ENCODE results near the gene TBC1D14. TPM values are rescaled to one million over a fixed set of nuclear protein-coding genes. Genes with fewer than 3 reads are reported as not detected.

TBC1D14 gene
- total RNA-seq, 1 experiment from 2014 or later = 36.3 TPM

DNA sequence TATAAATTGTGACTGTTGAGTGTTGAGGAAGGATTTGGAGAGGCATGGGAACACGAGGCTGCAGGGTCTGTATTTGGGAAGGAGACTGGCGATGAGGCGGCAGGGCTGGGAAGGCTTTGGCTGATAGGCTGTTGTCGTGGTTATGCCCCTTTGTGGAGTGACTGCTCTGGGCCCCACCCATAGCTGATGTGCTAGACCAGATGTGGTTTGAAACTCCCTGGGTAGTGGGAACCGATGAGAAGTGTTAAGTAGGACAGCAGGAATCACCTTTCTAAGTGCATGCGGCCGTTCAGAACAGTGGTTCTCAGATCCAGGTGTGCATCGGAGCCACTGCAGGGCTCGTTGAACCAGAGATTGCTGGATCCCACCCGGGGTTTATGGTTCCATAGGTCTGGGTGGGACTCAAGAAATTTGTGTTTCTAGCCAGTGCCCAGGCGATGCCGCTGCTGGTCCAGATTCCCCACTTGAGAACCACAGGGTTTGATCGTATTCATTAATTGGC lies 42.3 kb downstream of the TBC1D14 start:
- in situ Hi-C loops (cut with HindIII; ENCODE audit: low pct_unique_long_range_greater_than_20kb, low sequenced_read_pairs) = no loop called here
- Histone ChIP-seq H3K27me3 (ENCODE audit: control insufficient read depth, insufficient read depth, low read length) (no peaks in the 10 kb centered on the region), H3K4me3 (ENCODE audit: low read depth in 2 of 2, low read length in 2 of 2) (no peak overlapping the region), H3K27ac (ENCODE audit: low read length) (no peak overlapping the region), H3K4me1 (ENCODE audit: control insufficient read depth, insufficient read depth, low read length) (peaks cover 7% of the 10 kb centered on the region), H3K9me3 (ENCODE audit: control insufficient read depth, insufficient read depth, low read depth, low read length) (no peaks in the 10 kb centered on the region), H3K36me3 (ENCODE audit: control insufficient read depth, insufficient read depth, low read length) (no peaks in the 10 kb centered on the region)
- no TSS peak for BruUV-seq (replicated peaks)
- TF ChIP-seq, protein P1, sequence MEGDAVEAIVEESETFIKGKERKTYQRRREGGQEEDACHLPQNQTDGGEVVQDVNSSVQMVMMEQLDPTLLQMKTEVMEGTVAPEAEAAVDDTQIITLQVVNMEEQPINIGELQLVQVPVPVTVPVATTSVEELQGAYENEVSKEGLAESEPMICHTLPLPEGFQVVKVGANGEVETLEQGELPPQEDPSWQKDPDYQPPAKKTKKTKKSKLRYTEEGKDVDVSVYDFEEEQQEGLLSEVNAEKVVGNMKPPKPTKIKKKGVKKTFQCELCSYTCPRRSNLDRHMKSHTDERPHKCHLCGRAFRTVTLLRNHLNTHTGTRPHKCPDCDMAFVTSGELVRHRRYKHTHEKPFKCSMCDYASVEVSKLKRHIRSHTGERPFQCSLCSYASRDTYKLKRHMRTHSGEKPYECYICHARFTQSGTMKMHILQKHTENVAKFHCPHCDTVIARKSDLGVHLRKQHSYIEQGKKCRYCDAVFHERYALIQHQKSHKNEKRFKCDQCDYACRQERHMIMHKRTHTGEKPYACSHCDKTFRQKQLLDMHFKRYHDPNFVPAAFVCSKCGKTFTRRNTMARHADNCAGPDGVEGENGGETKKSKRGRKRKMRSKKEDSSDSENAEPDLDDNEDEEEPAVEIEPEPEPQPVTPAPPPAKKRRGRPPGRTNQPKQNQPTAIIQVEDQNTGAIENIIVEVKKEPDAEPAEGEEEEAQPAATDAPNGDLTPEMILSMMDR (IDR thresholded peaks at IDR 0.05) = no peak
- TF ChIP-seq POLR2AphosphoS5 (IDR thresholded peaks at IDR 0.05; ENCODE audit: low read depth, low read length) (no peak), TCF7L2 (IDR thresholded peaks at IDR 0.05; ENCODE audit: low read depth, low read length) (no peak), SIN3A (IDR thresholded peaks at IDR 0.05; ENCODE audit: borderline replicate concordance, insufficient read depth, low read depth, low read length) (no peak)
- TF ChIP-seq, protein P2, sequence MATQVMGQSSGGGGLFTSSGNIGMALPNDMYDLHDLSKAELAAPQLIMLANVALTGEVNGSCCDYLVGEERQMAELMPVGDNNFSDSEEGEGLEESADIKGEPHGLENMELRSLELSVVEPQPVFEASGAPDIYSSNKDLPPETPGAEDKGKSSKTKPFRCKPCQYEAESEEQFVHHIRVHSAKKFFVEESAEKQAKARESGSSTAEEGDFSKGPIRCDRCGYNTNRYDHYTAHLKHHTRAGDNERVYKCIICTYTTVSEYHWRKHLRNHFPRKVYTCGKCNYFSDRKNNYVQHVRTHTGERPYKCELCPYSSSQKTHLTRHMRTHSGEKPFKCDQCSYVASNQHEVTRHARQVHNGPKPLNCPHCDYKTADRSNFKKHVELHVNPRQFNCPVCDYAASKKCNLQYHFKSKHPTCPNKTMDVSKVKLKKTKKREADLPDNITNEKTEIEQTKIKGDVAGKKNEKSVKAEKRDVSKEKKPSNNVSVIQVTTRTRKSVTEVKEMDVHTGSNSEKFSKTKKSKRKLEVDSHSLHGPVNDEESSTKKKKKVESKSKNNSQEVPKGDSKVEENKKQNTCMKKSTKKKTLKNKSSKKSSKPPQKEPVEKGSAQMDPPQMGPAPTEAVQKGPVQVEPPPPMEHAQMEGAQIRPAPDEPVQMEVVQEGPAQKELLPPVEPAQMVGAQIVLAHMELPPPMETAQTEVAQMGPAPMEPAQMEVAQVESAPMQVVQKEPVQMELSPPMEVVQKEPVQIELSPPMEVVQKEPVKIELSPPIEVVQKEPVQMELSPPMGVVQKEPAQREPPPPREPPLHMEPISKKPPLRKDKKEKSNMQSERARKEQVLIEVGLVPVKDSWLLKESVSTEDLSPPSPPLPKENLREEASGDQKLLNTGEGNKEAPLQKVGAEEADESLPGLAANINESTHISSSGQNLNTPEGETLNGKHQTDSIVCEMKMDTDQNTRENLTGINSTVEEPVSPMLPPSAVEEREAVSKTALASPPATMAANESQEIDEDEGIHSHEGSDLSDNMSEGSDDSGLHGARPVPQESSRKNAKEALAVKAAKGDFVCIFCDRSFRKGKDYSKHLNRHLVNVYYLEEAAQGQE (IDR thresholded peaks at IDR 0.05; ENCODE audit: insufficient read depth in 1 of 2, low read depth in 2 of 2, low read length in 1 of 2) = no peak
- POLR2A ChIA-PET = no interaction called here
- ATAC-seq = no peak
- CTCF ChIA-PET = no interaction called here
- intact Hi-C loops (cut with micrococcal nuclease; ENCODE audit: unreplicated experiment) = no loop called here
- DNase-seq (ENCODE audit: low read depth, low spot score) = no peak

DNA sequence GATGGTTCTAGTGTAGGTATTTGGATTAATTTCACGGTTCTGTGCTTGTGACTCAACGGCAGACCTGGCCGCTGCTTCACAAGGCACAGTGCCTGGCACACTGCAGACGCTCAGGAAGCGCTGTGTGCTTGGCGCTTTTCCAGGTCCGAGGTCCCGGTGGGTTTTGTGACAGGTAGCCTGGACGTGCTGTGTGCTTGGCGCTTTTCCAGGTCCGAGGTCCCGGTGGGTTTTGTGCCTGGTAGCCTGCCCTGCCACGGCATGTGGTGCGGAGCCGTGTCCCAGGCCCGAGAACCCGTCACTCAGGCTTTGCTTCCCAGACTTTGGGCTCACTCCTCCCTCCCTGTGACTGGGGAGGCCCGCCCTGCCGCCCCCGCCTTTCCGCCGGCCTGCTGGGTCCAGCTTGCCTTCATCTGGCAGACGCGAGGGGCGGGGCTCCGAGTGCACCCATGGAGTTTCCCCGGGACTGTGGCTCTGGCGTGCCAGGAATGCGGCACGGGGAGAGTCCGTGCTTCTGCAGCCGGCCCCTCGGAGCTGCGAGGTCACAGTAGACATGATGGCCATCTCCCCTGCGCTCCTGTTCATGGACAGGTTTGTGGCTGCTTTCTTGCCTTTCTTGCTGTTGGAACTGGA lies 44.2 kb downstream of the TBC1D14 start:
- Histone ChIP-seq H3K9me3 (ENCODE audit: control insufficient read depth, insufficient read depth, low read depth, low read length) (no peaks in the 10 kb centered on the region), H3K4me1 (ENCODE audit: control insufficient read depth, insufficient read depth, low read length) (peaks cover 12% of the 10 kb centered on the region), H3K27me3 (ENCODE audit: control insufficient read depth, insufficient read depth, low read length) (no peaks in the 10 kb centered on the region), H3K36me3 (ENCODE audit: control insufficient read depth, insufficient read depth, low read length) (no peaks in the 10 kb centered on the region), H3K4me3 (ENCODE audit: low read depth in 2 of 2, low read length in 2 of 2) (peak overlapping the region; percentile 22 to 43), H3K27ac (ENCODE audit: low read length) (peak overlapping the region; percentile 52; the same call in 1 of the 2 replicates)
- DNase-seq (ENCODE audit: low read depth, low spot score) (no peak), ATAC-seq (peak; percentile 89)
- POLR2A ChIA-PET = interaction anchor here (0.6 kb wide), 1 partner anchor 44 kb away, joined by 4 read pairs; no protein-coding TSS in a partner anchor
- in situ Hi-C loops (cut with HindIII; ENCODE audit: low pct_unique_long_range_greater_than_20kb, low sequenced_read_pairs) (no loop called here), intact Hi-C loops (cut with micrococcal nuclease; ENCODE audit: unreplicated experiment) (no loop called here)
- TF ChIP-seq, protein P2 (IDR thresholded peaks at IDR 0.05; ENCODE audit: insufficient read depth in 1 of 2, low read depth in 2 of 2, low read length in 1 of 2) = no peak
- TF ChIP-seq POLR2AphosphoS5 (IDR thresholded peaks at IDR 0.05; ENCODE audit: low read depth, low read length) (no peak), TCF7L2 (IDR thresholded peaks at IDR 0.05; ENCODE audit: low read depth, low read length) (no peak), SIN3A (IDR thresholded peaks at IDR 0.05; ENCODE audit: borderline replicate concordance, insufficient read depth, low read depth, low read length) (no peak)
- TF ChIP-seq, protein P1 (IDR thresholded peaks at IDR 0.05) = no peak
- no TSS peak for BruUV-seq (replicated peaks)
- CTCF ChIA-PET = no interaction called here
